ENCODE data around the gene YIF1B.

The YIF1B gene

GRCh38 chr19:38333245-38333644, 17.5 kb upstream of the YIF1B start:
- DNase-seq, result no peak

GRCh38 chr19:38331728-38332127, 16.0 kb upstream of the YIF1B start:
- no peak for DNase-seq

DNA sequence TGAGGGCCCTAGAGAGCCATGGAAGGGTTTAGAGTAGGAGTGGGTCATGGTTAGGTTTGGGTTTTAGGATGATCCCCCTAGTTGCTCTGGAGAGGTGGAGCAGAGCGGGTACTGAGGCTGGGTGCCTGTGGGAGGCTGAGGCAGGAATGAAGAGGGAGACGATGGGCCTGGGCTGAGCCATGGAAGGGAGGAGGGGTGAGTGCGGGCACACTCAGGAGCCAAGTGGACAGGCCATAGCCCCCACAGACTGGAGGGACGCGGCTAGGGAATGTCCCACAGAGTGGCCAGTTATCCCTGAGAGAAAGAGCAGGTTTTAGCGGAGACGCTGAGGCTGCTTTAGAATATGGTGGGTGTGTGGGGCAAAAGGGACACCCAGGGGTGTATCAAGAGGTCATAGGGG, 13.9 kb upstream of the YIF1B start:
- no peak for DNase-seq

DNA sequence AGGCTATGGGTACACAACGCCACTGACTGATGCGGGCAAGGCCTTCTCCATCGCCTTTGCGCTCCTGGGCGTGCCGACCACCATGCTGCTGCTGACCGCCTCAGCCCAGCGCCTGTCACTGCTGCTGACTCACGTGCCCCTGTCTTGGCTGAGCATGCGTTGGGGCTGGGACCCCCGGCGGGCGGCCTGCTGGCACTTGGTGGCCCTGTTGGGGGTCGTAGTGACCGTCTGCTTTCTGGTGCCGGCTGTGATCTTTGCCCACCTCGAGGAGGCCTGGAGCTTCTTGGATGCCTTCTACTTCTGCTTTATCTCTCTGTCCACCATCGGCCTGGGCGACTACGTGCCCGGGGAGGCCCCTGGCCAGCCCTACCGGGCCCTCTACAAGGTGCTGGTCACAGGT, 10.8 kb upstream of the YIF1B start:
- DNase-seq, result no peak

DNA sequence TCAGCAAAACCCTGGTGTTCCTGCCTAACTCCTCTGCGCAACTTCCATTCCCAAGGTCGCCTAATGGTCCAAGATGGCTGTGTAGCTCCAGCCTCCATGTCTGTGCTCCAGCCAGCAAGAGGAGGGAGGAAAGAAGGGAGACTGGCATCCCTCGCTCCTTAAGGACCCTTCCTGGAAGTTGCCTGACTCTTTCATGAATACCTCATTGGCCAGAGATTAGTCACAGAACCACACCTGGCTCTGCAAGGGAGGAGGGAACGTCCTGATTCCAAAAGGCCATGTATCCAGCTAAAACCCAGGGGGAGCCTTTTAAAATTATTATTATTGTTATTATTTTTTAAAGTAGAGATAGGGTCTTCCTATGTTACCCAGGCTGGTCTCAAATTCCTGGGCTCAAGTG, 8.7 kb upstream of the YIF1B start:
- no peak for DNase-seq

GRCh38 chr19:38323291-38323690, 7.5 kb upstream of the YIF1B start:
- DNase-seq, result no peak

DNA sequence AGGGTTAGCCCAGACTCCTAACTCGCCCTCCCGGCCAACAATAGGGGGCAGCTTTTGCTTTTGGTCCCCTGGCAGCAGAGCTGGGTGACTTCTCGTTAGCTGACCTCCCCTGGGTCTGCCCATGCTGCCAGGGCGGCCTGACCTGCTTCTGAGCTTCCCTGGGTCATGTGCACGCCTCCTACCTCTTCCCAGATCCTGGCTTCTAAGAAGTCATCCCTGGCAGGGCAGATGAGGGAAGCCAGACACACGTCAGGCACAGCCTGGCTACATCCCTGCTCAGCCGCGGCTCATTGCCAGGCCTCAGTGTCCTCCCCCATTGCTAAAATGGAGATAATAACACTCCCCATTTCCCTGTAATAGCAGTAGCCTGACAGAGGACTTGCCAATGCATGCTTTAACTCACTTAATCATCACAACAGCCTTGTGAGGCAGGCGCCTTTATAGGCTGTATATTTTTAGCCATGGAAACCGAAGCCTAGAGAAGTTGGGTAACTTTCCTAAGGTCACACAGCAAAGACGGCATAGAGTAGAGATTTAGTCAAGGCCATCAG, 6.0 kb upstream of the YIF1B start:
- no peak for DNase-seq

GRCh38 chr19:38320969-38321339, 5.2 kb upstream of the YIF1B start:
- no peak for DNase-seq

DNA sequence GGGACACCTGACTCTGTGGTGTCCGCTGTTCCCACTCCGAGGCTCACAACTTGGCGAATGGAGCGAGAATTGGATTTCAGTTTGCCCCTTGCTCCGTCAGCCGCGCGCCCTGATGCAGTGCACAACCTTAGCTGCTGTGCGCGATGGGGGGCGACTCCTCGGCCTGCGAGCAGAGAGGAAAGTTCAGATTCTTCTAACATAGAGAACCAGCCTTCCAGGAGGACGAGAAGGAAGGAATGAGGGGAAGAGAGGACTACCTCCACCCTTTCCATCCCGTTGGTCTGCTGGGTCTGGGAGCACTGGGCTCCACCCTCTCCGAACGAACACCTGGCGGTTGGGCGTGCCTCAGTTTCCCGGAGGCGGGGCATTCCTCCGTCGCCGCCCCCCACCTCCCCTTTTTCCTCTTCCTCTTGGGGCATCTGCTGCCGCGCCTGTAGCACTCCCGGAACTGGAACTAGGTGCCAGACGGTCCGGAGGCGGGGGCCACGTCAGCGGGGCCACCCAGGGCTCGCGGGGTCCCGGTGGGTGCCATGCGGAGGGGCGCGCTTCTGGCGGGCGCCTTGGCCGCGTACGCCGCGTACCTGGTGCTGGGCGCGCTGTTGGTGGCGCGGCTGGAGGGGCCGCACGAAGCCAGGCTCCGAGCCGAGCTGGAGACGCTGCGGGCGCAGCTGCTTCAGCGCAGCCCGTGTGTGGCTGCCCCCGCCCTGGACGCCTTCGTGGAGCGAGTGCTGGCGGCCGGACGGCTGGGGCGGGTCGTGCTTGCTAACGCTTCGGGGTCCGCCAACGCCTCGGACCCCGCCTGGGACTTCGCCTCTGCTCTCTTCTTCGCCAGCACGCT, 3.9 kb upstream of the YIF1B start, which contains the start of gene KCNK6:
TSS of gene KCNK6 (plus strand) at position 425 of the 838 bp plus-strand sequence. CDS start at position 531, 106 bp downstream.
- no peak for DNase-seq

DNA sequence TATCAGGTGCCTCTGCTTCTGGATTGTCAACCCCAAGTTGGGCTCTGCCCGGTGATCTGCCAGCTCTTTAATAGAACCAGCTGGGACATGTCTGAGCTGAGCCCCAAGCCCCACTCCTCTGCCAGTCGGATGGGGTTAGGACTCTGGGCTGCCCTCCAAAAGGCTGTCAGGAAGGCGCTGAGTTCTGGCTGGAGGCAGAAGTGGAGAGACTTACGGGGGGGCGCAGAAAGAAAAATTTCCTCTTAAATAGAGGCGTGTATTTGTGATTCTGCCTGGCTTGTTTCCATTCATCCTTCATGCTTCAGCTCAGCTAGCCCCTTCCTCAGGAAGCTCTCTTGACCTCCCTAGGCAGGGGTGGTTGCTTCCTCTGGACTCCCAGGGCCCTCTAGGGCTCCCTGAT, 2.9 kb upstream of the YIF1B start:
- DNase-seq, result no peak

DNA sequence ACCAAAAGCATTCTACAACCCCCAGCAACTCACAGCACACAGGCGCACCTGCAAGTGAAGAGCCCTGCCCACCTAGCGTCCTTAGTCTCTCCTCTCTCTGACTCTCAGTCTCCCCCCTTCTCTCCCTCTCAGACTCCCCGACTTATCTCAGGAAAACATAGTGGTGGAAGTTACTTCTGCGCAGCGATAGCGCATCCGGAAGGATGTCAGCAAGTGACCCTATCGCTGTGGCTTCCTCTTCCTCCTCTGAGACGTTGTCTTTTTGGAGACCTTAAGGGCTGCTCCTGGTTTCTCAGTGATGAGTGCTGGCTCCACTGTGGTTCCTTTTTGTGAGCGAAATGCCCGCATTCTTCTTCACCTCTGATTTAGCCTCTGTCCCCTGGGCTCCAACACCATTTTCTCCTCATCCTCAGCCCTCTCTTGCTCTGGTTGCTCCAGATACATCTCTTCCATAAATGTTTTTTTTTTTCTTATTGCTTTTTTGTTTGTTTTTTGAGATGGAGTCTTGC, 1.4 kb upstream of the YIF1B start:
- no peak for DNase-seq

GRCh38 chr19:38316477-38317067, 825 bp upstream of the YIF1B start:
- DNase-seq, result no peak

- DNase-seq, result no peak
Measured at GRCh38 chr19:38310986-38311385, 4.8 kb downstream of the YIF1B start.

DNA sequence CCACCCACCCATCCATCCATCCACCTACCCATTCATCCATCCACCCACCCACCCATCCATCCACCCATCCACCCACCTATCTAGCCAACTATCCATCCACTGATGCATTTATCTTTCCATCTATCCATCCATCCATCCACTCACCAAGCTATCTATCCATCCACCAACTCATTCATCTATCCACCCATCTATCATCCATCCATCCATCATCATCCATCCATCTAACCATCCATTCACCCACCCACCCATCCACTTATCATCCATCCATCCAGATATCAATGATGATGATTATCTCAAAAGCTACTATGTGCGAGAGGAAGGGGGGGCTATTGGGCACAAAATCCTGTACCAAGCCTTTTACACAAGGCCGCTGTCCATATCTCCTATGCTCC, 5.5 kb downstream of the YIF1B start:
- no peak for DNase-seq

DNA sequence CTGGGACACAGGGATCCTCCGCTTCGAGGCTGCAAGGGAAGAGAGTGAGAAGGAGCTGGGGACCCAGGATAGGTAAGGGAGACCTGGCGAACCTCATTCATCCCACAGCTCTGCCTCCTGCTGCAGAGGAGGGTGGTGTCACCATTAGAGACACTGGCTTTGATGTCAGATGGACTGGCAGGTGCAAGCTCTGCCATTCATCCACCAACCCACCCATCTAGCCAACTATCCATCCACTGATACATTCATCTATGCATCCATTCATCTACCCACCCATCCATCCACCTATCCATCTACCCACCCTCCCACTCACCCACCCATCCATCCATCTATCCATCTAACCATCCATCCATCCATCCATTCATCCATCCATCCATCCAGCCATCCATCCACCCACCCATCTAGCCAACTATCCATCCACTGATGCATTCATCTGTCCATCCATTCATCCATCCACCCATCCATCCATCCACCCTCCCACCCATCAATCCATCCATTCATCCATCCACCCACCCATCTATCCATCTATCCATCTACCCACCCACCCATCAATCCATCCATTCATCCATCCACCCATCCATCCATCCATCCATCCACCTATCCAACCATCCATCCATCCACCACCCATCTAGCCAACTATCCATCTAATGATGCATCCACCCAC, 6.0 kb downstream of the YIF1B start:
- DNase-seq, result no peak

DNA sequence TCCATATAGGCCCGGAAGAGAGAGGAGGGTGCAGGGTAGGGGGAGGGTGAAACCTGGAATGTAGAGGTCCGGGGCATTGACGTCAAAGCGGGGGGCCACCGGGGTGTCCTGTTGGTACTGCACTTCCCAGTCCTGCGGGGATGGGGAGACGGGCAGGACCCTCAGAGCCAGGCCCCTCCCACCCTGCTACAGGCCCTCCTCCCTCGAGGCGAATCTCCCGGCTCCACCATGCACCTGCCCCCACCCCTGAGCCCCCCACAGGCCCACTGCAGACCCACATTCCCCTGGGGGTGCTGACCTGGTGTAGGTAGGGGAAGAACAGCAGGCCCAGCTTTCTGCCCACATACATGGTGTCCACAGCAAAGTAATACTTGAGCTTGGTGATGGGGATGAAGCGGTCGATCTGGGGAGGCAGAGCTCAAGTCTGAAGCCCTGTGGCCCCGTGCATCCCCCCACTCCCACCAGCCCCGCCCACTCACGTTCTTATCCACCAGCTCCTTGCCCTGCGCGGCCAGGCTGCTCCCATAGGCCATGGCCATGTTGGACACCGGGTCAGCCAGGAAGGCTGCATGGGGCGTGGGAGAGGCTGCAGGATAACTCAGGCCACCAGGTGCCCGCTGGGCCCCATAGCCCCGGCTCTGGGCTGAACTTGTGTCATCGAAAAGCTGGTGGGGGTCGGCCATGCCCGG, 6.7 kb downstream of the YIF1B start:
- no peak for DNase-seq

- DNase-seq, result no peak
Measured at GRCh38 chr19:38308006-38308766, 7.6 kb downstream of the YIF1B start.

DNA sequence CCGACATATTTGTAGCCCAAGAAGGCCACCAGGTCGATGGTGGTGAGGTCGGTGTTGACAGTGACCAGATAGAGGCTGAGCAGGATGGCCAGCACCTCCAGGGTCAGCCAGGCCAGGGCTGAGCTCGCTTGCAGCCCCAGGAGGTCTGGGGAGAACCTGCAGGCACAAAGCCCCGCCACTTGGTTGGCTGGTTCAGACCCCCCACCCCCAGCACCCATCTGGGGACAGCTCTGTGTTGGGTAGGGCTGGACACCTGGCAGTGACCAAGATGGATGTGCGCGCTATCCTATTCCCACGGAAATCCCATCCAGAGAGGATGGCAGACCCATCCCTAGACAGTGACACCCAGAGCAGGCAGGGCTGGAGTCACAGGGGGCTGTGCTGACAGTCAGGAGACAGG, 8.2 kb downstream of the YIF1B start:
- no peak for DNase-seq

DNA sequence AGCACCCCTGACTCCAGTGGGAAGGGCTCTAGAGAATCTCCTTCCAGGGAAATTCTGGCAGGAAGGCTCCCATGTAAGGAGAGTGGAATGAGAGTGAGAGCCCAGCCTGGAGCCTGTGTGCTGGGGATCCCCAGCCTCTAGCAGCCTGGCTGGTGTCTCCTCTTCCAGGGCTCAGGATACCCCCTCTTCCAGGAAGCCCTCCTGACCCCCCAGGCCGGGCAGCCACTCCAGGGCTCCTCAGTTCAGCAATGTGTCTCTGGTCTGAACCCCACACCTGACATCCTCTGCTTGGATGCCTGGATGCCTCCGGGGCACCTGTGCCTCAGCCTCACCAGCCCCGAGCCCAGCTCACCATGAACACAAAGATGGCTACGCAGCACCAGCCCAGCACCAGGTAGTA, 8.7 kb downstream of the YIF1B start:
- no peak for DNase-seq

DNA sequence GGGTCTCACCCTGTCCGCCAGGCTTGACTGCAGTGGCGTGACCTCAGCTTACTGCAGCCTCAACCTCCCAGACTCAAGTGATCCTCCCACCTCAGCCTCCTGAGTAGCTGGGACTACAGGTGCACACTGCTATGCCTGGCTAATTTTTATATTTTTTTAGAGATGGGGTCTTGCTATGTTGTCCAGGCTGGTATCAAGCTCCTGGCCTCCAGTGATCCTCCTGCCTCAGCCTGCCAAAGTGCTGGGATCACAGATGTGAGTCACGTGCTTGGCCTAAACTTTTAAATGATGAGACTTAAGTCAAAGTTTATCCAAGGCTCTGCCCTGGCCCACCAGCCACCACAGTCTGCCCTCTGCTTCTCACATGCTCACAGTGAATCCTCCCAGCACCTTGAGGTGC, 9.5 kb downstream of the YIF1B start:
- DNase-seq, result no peak

DNA sequence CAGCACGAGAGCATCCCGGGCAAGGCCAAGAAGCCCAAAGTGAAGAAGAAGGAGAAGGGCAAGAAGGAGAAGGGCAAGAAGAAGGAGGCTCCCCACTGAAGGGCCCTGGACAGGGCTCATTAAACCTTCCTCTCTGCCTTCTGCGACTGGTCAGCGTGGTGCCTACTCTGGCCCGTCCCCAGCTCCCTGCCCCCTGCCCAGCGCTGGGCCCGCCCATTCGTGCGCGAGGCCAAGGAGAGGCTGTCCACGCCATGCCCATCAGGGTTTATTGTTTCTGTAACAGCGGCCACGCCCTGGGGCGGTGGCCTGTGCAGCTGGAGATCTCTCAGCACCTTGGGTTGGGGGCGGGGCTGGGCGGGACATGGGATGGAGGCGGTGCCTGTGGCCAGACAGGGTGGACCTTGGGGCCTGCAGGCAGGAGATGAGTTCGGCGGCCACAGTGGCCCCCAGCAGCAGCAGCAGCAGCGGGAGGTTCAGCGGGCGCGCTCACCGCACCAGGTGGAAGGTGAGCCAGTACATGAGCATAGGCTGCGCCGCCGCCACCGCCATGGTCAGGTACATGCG, 10.8 kb downstream of the YIF1B start:
- DNase-seq, result peak; percentile 61 to 73

GRCh38 chr19:38304352-38304865, 11.3 kb downstream of the YIF1B start:
- no peak for DNase-seq

Measured in NCI-H187 (cell line).